ENCODE measurements around the gene BACH1.

Gene BACH1

GRCh38 chr21:29267666-29268065 is 31.1 kb upstream of the BACH1 start:
- no peak for TF ChIP-seq RAD21 (IDR thresholded peaks at IDR 0.05; ENCODE audit: low read depth)
- TF ChIP-seq TCF12 (IDR thresholded peaks at IDR 0.05; ENCODE audit: low read depth): no peak
- no peak for TF ChIP-seq YY1 (IDR thresholded peaks at IDR 0.05; ENCODE audit: low read depth)
- no peak for TF ChIP-seq USF1 (IDR thresholded peaks at IDR 0.05)
- TF ChIP-seq NFIC (IDR thresholded peaks at IDR 0.05): no peak

- peak; percentile 47 for TF ChIP-seq USF1 (IDR thresholded peaks at IDR 0.05)
- no peak for TF ChIP-seq TAF1 (IDR thresholded peaks at IDR 0.05; ENCODE audit: low read depth)
These were observed 26.8 kb upstream of the BACH1 start for GRCh38 chr21:29271927-29272333.

GRCh38 chr21:29277442-29277841 is 21.3 kb upstream of the BACH1 start:
- TF ChIP-seq NFIC (IDR thresholded peaks at IDR 0.05): peak; percentile 60
- no peak for TF ChIP-seq FOXM1 (IDR thresholded peaks at IDR 0.05; ENCODE audit: borderline replicate concordance, low read depth)
- TF ChIP-seq CEBPB (IDR thresholded peaks at IDR 0.05): no peak
- TF ChIP-seq TAF1 (IDR thresholded peaks at IDR 0.05; ENCODE audit: low read depth): no peak

- no peak for TF ChIP-seq EP300 (IDR thresholded peaks at IDR 0.05; ENCODE audit: borderline replicate concordance)
- no peak for TF ChIP-seq CREB1 (IDR thresholded peaks at IDR 0.05; ENCODE audit: low read depth)
- TF ChIP-seq ZBTB7A (IDR thresholded peaks at IDR 0.05; ENCODE audit: low read depth): no peak
- TF ChIP-seq TEAD4 (IDR thresholded peaks at IDR 0.05): no peak
- TF ChIP-seq USF1 (IDR thresholded peaks at IDR 0.05): no peak
- TF ChIP-seq TAF1 (IDR thresholded peaks at IDR 0.05; ENCODE audit: low read depth): no peak
- TF ChIP-seq MAX (IDR thresholded peaks at IDR 0.05): no peak
- TF ChIP-seq EGR1 (IDR thresholded peaks at IDR 0.05): no peak
- no peak for TF ChIP-seq CEBPB (IDR thresholded peaks at IDR 0.05)
- no peak for TF ChIP-seq YY1 (IDR thresholded peaks at IDR 0.05; ENCODE audit: low read depth)
- TF ChIP-seq NFIC (IDR thresholded peaks at IDR 0.05): no peak
- TF ChIP-seq TCF12 (IDR thresholded peaks at IDR 0.05; ENCODE audit: low read depth): no peak
- TF ChIP-seq FOXM1 (IDR thresholded peaks at IDR 0.05; ENCODE audit: borderline replicate concordance, low read depth): no peak
- TF ChIP-seq RAD21 (IDR thresholded peaks at IDR 0.05; ENCODE audit: low read depth): no peak
- no peak for TF ChIP-seq REST (IDR thresholded peaks at IDR 0.05; ENCODE audit: low read depth)
These were observed 19.2 kb upstream of the BACH1 start for GRCh38 chr21:29279558-29279957.

- TF ChIP-seq REST (IDR thresholded peaks at IDR 0.05; ENCODE audit: low read depth) (no peak), FOXM1 (IDR thresholded peaks at IDR 0.05; ENCODE audit: borderline replicate concordance, low read depth) (no peak), TEAD4 (IDR thresholded peaks at IDR 0.05) (no peak), CEBPB (IDR thresholded peaks at IDR 0.05) (no peak), USF1 (IDR thresholded peaks at IDR 0.05) (no peak), MAX (IDR thresholded peaks at IDR 0.05) (no peak), YY1 (IDR thresholded peaks at IDR 0.05; ENCODE audit: low read depth) (no peak), TCF12 (IDR thresholded peaks at IDR 0.05; ENCODE audit: low read depth) (no peak), RAD21 (IDR thresholded peaks at IDR 0.05; ENCODE audit: low read depth) (no peak), TAF1 (IDR thresholded peaks at IDR 0.05; ENCODE audit: low read depth) (no peak), EP300 (IDR thresholded peaks at IDR 0.05; ENCODE audit: borderline replicate concordance) (no peak), ZBTB7A (IDR thresholded peaks at IDR 0.05; ENCODE audit: low read depth) (no peak), EGR1 (IDR thresholded peaks at IDR 0.05) (no peak), NFIC (IDR thresholded peaks at IDR 0.05) (no peak), CREB1 (IDR thresholded peaks at IDR 0.05; ENCODE audit: low read depth) (no peak)
These were observed 11.3 kb upstream of the BACH1 start for GRCh38 chr21:29287383-29287782.

- TF ChIP-seq TEAD4 (IDR thresholded peaks at IDR 0.05) (no peak), CREB1 (IDR thresholded peaks at IDR 0.05; ENCODE audit: low read depth) (no peak), MAX (IDR thresholded peaks at IDR 0.05) (no peak), USF1 (IDR thresholded peaks at IDR 0.05) (no peak)
These were observed 10.5 kb upstream of the BACH1 start for GRCh38 chr21:29288239-29288638.

Measured in Ishikawa (cell line).